ENCODE data around the gene SH3GL3. TPM values are rescaled to one million over a fixed set of nuclear protein-coding genes. Genes with fewer than 3 reads are reported as not detected.

The SH3GL3 gene
- total RNA-seq, 1 experiment from 2014 or later = not detected

DNA sequence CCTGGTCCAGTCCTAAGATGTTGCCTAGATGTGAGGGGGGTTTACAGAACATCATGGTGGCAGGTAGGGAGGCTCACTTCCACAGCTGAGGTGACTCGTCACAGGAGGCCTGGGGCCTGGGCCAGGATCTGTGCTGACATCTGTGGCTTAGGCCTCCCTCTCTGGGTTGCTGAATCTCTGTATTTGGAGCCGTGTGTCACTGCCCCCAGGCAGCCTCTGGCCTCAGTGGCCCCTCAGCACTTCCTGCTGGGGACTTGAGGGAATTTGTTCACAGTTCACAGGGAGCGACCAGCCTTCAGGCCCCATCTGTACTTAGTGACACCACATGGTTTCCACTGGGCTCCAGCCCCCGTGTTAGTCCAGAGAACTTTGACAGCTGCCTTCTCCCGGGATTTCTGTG lies 165.1 kb downstream of the SH3GL3 start:
- DNase-seq (ENCODE audit: low read depth) = no peak

DNA sequence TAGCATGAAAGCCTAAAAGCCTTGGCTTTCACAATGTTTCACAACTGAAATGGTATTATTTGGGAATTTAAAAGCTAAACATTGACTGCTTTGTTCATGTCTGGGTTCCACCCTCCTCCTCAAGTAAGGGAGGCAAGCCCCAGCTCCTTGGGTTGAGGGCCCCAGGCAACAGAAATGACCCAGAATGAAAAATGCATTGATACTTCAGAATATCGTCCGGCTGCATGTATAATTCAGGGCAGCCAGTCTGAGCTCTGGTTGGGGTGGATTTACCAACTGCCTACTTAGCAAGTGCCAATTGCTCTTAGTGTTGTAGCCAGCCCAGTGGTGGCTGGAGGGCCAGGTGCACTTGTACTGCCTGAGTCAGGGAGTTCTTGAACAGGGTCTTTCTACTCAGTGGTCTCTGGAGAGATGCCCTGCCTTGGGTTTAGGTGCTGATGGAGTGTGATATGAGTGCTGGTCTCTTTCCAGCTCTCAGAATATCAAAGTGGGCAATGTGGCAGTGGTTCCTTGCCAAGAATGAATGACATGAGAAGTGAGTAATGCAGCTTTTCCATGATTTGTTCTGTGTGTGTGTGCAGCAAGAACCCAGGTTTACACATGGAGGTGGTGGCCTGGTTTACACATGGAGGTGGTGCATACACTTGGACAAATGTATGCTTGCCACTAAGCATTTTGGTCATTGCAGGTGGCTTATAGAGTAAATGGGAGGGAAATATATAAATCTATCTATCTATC lies 165.9 kb downstream of the SH3GL3 start:
- no peak for DNase-seq (ENCODE audit: low read depth)

DNA sequence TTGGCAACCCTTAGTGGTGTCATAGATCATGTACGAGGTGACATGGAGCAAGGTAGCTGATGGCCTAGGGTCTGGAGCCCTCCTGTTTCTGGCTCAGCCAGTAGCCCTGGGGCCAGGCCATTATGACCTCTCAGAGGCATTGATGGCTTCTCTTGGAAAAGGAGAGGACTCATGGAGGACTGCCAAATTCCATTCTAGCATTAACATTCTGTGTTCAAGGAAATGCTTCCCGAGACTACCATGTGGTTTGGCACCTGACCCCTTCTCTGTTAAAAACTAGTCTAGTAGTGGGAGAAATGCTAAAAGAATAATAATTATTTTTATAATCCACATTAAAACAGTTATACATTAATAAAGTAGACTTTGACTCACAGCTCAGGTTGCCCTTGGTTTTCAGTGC lies 166.6 kb downstream of the SH3GL3 start:
- DNase-seq (ENCODE audit: low read depth) = peak; percentile 1

DNA sequence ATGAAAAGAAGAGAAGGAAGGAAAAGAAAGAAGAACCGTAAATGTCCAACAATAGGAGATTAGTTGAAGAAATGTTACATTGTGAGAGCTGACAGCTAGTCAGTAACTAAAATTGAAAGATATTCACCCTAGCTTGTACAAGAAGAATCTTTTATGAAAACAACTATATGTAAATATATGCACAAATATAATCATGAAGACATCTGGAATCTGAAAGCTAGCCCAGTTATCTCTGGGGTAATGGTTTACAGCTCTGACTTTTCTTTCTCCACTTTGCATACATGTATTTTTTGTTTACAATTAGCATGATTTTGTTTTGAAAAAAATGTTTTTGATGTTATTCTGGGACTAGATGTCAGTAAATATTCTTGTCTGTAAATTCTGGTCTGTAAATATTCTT lies 169.7 kb downstream of the SH3GL3 start:
- no peak for DNase-seq (ENCODE audit: low read depth)

DNA sequence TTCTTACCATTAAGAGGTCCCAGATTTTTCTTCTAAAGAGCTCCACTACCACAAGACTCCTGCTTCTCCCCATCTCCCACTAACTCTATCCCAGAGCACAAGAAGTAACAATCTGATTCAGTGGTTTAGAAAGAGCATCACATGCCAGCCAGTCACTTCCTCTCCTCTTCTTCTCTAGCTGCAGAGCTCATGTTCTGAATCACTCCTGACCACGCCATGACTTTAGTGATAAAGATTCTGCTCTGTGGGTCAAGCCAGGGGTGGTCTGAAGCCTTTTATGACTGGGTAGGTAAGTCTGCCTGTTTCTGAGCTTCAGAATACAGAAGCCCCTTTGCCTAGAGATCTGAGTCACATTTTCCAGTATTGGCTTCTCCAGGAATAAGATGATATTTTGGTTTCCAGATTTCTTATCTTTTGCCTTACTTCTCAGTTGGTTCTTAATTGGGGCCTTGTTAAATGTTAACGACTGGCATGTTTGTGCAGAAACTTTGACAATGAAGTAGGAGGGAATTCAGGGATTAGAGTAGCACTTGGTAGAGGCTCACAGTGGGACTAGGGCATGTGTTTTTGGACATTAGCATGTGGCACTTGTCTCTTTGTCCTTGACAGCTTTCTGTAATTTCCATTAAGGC lies 179.1 kb downstream of the SH3GL3 start:
- DNase-seq (ENCODE audit: low read depth) = peak; percentile 26

DNA sequence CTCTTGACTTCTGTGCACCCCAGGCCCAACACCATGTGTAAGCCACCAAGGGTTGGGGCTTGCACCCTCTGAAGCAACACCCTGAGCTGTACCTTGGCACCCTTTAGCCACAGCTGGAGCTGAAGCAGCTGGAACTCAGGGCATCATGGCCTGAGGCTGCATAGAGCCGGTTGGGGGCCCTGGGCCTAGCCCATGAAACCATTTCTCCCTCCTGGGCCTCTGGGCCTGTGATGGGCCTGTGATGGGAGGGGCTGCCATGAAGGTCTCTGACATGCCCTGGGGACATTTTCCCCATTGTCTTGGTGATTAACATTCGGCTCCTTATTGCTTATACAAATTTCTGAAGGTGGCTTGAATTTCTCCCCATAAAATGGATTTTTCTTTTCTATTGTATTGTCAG lies 184.4 kb downstream of the SH3GL3 start:
- DNase-seq (ENCODE audit: low read depth) = no peak

DNA sequence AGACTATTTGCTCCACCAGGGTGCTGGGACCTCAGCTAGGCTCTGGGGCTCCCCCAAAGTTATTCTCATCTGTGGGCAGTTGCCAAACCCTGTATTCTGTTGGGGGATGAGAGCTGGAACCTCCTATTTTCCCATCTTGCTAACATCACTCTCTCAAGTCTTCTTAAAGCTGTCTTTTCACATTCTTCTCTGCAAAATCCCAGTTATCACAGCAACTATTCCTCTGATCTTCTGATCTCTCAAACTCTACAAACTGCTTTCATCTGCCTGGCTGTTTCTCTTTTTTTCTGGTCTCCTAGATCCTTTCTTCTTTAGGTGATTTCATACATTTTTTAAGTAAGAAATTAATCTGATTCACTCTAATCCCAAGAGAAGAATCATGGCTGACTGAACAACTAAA lies 196.1 kb downstream of the SH3GL3 start:
- DNase-seq (ENCODE audit: low read depth) = no peak

DNA sequence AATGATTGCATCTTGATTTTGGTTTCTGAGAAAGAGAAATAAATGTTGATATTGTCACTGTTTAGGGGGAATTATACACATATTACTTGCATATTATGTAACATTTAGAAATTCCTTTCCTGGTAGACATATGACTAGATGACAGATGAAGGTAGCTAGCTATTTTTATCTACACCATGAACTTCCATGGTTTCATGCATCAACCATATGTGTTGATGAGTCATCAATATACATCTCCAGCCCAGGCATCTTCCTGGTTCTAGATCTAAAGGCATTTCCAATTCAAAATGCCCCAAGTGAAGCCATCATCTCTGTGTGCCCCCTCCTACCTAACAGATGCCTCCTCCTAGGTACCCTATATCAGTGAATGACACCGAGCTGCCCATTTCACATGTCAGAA lies 197.3 kb downstream of the SH3GL3 start:
- no peak for DNase-seq (ENCODE audit: low read depth)

DNA sequence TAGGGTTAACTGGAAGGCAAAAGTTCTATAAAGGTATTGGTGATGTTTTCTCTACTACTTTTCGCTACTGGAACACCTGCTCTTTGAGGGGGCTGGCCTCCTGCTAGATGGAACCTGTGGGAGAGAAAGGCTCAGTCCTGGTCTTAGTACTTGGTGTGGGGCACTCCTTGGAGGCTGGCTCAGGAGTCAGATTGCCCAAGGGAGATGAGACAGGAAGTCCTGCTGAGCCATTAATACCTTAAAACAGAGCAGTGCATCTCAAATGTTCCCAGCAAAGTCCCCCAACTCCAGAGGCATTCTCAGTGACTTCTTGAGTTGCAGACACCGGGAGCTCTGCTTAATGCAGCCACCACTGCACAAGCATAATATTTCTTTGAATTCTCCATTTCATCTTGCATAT lies 203.7 kb downstream of the SH3GL3 start:
- no peak for DNase-seq (ENCODE audit: low read depth)

DNA sequence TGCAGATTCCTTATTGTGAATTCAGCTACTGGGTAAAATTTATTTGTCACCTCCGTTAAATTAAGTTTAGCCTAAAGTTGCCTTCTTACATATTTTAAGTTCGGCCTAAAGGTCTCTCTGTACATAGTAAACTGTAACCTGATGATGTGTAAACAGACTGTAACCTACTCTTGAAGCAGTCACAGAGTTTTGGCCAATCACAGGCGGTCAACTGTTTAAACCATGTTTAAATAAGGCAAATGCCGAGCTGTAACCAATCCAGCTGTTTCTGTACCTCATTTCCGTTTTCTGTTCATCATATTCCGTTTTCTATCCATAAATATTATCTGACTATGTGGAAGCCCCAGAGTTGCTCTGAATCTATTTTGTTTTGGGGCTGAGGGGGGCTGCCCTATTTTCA lies 204.4 kb downstream of the SH3GL3 start:
- no peak for DNase-seq (ENCODE audit: low read depth)

DNA sequence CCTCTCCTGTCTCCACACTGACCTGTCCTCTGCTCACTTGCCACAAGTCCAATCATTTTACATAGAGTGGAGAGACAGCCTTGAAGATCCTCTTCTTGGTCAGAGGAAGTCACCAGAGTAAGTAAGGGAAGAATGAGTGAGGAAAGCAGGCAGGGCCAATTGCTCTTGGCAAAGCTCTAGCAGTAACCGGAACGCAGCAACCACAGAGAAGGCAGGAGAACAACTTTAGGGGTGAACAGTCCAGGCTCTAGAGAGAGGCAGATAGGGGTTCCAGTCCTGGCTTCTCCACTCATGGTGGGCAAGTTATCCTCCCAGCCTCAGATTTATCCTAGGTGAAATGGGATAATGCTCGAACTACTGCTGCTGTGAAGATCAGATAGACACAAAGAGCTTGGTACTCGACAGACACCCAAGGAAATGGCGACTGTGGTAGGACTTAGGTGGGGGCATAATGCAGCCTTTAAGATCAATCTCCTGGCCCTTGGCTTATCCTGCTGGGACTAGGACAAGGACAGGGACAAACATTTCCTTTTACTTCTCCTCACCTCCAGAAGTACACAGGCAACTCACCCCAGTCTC lies 205.6 kb downstream of the SH3GL3 start:
- DNase-seq (ENCODE audit: low read depth) = no peak

DNA sequence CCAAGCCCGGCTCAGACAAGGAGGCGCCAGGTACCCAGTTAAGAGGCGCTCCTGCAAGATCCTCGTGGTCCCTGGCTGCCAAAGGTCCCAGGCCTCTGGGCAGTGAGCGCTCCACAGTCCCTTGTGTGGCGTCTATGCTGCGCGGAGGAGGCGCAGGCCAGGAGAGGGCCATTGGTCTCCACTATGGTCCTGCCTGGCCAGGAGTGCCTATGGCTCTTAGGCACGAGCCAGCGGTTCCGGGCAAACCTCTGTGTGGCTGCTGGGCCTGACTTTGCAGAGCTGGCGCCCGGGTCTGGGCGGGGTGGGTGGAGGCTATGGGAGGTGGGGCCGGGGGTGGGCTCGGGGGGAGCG lies 206.1 kb downstream of the SH3GL3 start:
- no peak for DNase-seq (ENCODE audit: low read depth)

DNA sequence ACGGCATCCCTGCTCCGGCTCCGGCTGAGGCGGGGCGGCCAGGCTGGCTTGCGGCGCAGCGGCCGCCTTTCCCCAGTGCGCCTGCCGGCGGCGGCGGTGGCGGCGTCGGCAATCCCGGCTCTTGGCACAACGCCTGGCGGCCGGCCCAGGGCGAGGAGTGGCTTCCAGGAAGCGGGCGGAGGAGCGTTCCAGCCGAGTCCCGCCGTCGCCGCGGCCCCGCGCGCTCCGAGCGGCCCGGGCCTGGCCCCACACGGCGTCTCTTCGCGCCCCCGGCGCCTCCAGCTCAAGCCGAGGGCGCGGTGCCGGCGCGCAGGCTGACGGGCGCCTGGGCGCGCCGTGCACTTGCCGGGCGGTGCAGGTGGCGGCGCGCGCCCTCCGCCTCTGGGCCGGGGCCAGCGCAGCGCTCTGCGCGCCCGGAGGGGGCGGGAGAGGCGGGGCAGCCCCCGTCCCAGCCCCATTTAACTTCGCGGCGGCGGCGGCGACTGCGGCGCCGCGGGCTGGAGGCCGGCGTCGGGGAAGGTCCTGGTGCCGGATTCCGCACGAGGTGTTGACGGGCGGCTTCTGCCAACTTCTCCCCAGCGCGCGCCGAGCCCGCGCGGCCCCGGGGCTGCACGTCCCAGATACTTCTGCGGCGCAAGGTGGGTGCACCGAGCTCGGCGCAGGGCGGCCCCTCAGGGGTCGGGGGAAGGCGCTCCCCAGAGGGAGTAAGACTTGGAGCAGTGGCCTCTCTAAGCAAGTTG lies 206.7 kb downstream of the SH3GL3 start, which contains the start of gene ADAMTSL3:
ADAMTSL3 (plus strand) TSS at position 485 of the 740 bp plus-strand sequence. CDS start 1,639 bp downstream, outside the sequence.
- peak; percentile 12 for DNase-seq (ENCODE audit: low read depth)

DNA sequence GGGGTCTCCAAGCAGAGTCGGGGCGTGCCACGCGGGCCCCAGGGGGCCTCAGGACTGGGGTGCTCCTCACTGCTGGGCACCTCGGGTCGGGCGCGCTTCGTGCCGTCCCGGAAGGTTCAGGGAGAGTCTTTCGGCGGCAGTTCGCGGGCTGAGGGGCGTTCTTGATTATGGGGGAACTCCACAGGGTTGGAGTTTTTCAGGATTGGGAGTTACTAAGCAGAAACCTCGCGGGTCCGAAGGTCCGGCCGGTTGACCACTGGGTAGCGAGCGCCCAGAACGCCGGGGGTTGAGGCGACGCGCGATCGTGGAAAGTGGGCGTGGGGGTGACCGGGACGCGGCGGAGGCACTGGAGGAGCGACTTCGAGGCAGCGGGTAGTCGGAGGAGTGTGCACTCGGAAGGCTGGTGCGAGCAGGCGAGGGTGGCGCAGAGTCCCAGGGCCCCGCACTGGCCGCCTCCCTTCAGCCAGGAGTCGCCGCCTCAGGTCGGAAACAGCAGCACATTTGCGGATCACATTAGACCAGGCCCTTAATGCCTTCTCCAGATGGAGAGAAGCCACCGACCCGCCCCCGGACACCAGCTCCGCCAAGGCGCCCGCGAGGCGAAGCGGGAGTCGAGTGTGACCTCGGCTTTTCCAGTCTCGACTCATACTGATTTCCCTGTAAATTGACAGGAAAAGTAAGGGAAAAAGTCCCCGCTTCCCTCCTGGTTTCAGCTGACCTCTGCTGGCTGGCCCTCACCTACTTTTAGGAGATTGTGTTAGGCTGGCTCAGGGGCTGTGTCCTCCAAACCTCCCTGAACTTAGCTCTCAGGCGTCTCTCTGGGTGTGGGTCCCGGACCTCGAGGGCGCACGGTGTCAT lies 207.5 kb downstream of the SH3GL3 start:
- DNase-seq (ENCODE audit: low read depth) = no peak

DNA sequence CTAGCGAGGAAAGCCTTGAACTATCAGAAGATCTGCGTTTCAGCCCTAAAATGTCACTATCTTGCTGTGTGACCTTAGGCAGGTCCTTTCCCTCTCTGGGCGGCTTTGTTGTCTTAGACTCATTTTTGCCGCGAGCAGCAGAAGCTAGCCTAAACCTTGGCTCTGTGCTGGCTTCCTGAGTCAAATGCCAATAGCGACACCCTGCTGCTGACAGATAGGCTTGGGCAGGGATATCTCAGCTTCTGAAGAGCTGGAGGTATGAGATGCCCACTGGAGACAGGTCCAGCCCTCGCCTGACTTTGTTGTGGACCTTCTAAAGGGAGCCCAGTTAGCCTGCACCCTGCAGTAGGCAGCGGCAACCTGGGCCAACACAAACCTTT lies 208.1 kb downstream of the SH3GL3 start:
- no peak for DNase-seq (ENCODE audit: low read depth)

DNA sequence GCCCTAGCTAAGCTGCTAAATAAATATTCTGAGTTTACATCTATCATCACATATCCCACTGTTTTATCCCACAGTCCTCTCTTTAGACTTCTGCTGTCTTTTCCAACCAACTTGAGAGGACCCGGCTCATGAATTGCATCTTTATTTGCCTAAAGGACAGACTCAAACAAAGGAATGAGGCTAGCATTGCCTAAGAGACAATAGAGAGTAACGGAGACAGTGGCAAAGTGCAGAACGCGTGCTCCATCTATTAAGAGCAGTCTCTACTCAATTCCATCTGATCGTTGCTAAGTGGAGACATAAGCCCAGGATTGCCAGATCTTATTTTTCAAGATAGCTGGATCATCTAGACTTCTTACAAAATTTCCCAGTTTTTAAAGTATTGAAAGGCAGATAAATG lies 209.1 kb downstream of the SH3GL3 start:
- no peak for DNase-seq (ENCODE audit: low read depth)

DNA sequence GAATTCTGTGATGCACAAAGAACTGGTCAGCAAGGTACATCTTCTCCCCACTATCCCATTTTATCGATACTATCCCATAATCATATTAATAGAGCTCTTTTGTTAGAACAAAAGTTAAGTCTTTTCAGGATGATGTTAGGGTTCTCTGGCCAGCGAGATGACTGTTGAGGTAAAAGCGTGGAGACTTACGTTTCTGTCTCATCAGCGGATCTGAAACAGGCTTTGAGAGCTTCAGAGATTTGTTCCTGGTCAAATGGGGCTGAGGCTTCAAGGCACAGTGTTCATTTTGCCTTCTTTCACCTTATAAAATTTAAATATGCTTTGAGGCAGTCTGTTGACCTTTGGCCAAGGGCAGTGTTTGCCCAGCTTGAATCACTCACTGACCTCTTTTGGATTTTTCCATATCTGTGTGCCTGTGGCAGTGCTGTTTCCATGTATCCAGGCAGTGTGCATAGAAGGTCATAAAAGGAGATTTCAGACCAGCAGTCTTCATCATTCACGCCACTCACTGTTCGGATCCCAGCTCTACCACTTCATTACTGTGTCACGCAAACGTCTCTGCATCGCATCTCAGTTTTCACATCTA lies 209.9 kb downstream of the SH3GL3 start:
- no peak for DNase-seq (ENCODE audit: low read depth)

DNA sequence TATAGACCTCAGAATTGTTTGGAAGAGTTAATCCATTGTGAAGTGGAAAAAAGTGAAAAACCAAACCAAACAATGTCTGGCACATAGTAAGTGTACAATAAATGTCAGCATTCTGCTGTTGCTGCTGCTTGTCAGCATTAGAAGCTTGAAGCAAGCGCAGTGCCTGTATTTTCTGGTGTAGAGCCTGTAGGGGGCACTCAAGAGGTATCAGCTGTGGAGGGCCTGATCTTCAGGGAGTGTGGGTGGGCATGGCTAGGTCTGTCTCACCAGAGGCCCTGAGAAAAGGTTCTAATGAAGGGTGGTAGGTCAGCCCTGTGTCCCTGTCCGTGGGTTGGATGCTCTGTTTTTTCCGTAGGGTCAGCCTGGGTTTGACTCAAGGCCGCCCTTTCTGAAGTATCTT lies 210.4 kb downstream of the SH3GL3 start:
- DNase-seq (ENCODE audit: low read depth) = peak; percentile 4

DNA sequence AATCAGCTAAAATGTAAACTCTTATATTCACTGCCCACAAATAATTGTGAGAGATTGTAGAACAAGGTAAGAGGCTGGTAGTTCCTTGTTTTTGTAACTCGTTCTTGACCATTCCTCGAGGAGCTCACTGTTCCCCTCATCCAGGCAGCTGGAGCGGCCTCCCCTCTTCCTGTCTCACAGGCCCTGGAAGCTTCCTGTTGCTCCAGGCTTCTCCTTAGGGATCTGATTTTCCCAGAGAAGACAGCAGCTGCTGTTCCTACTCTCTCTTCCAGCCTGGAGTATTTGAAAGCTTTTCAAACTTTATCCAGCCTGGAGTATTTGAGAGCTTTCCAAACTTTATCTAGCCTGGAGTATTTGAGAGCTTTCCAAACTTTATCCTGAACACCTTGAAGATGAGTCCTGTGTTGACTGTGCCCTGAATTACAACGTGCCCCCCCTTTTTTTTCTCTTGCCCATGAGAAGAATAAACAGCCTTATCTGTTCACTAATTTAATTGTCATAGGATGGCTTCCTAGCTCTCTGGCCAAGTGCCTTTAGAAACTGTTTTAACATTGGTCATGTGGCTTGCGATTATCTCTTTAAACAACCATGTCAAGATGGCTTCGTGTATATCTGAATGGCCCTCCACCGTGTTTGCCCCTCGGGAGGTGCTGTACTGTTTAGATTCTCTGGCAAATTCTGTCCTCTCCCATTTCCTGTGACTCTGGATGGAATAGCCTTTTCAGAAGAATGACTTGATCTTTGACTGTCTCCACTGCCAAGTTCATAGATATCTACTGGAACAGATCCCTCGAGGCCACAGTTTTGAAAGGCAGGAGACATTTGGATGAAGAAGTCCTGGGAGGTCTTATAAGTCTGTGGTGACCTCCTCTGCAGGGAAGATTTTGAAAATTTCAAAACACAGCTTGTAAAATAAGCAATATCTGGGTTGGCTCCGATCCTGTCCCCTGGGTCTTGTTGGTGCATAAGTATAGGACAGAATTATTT lies 211.6 kb downstream of the SH3GL3 start:
- peak; percentile 12 for DNase-seq (ENCODE audit: low read depth)

DNA sequence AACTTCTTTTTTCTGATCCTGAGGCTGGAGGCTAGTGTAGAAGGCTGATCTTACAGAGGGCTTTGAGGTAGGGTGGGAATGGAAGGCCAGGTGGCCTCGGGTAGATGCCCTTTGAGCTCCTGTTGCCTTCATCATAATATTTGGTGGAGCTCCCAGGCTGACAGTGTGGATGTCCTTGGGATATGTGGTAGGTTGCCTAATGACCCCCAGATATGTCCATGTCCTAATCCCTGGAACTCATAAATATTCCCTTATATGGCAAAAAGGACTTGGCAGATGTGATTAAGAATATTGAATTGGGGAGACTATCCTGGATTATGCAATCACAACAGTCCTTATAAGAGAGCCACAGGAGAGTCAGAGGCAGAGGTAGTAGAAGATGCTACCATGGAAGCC lies 212.3 kb downstream of the SH3GL3 start:
- no peak for DNase-seq (ENCODE audit: low read depth)
